ENCODE results near the gene CAMTA1.
A peak's percentile ranks its signal among the peaks of the same experiment; 100 is the strongest.

CAMTA1 gene

GRCh38 chr1:6858596-6858995, 73.3 kb downstream of the CAMTA1 start:
- no peak for DNase-seq

- peak; percentile 15 for DNase-seq
Observed at GRCh38 chr1:6859415-6860343, 74.4 kb downstream of the CAMTA1 start.

GRCh38 chr1:6860401-6860800, 75.1 kb downstream of the CAMTA1 start:
- DNase-seq: no peak

- no peak for DNase-seq
Observed at GRCh38 chr1:6861075-6861724, 75.9 kb downstream of the CAMTA1 start.

GRCh38 chr1:6862906-6863305, 77.7 kb downstream of the CAMTA1 start:
- no peak for DNase-seq

- DNase-seq: no peak
Observed at GRCh38 chr1:6864166-6864565, 78.9 kb downstream of the CAMTA1 start.

GRCh38 chr1:6866825-6867224, 81.6 kb downstream of the CAMTA1 start:
- no peak for DNase-seq

GRCh38 chr1:6867321-6867720, 82.1 kb downstream of the CAMTA1 start:
- DNase-seq: no peak

GRCh38 chr1:6867729-6868659, 82.7 kb downstream of the CAMTA1 start:
- DNase-seq: no peak

GRCh38 chr1:6868660-6869380, 83.6 kb downstream of the CAMTA1 start:
- no peak for DNase-seq

GRCh38 chr1:6869545-6869944, 84.3 kb downstream of the CAMTA1 start:
- no peak for DNase-seq

- DNase-seq: no peak
Observed at GRCh38 chr1:6870086-6870485, 84.8 kb downstream of the CAMTA1 start.

- DNase-seq: no peak
Observed at GRCh38 chr1:6870571-6870970, 85.3 kb downstream of the CAMTA1 start.

- no peak for DNase-seq
Observed at GRCh38 chr1:6871300-6871972, 86.2 kb downstream of the CAMTA1 start.

GRCh38 chr1:6872573-6873261, 87.5 kb downstream of the CAMTA1 start:
- DNase-seq: no peak

- DNase-seq: no peak
Observed at GRCh38 chr1:6873298-6874015, 88.2 kb downstream of the CAMTA1 start.

- DNase-seq: no peak
Observed at GRCh38 chr1:6874298-6874697, 89.0 kb downstream of the CAMTA1 start.

GRCh38 chr1:6880951-6881690, 95.9 kb downstream of the CAMTA1 start:
- no peak for DNase-seq

- DNase-seq: no peak
Observed at GRCh38 chr1:6882414-6882813, 97.2 kb downstream of the CAMTA1 start.

GRCh38 chr1:6884652-6885153, 99.4 kb downstream of the CAMTA1 start:
- DNase-seq: no peak

Measured in 8988T (cell line).